C1 segment of cervical spinal cord (tissue), 14 donors: ENCODE results near the gene ENAH.

ENCODE experiments used
- DNase-seq, 14 donors: peaks; one replicate each; lab custom pipeline; 2025; lab: John Stamatoyannopoulos, UW

The ENAH gene

GRCh38 chr1:225460021-225460736 lies 192.7 kb downstream of the ENAH start:
- no peak for DNase-seq

- no peak for DNase-seq
Measured at GRCh38 chr1:225458222-225458631, 194.7 kb downstream of the ENAH start.

GRCh38 chr1:225454733-225455132 lies 198.2 kb downstream of the ENAH start:
- DNase-seq, result peak in 2 of 14 donors; percentile 39 to 53

- DNase-seq, result no peak
Measured at GRCh38 chr1:225453797-225454648, 198.9 kb downstream of the ENAH start.

GRCh38 chr1:225451840-225452515 lies 200.9 kb downstream of the ENAH start:
- no peak for DNase-seq

GRCh38 chr1:225451340-225451739 lies 201.6 kb downstream of the ENAH start:
- no peak for DNase-seq

GRCh38 chr1:225450491-225451191 lies 202.3 kb downstream of the ENAH start:
- no peak for DNase-seq

- no peak for DNase-seq
Measured at GRCh38 chr1:225449774-225450173, 203.1 kb downstream of the ENAH start.

- no peak for DNase-seq
Measured at GRCh38 chr1:225449261-225449660, 203.7 kb downstream of the ENAH start.

GRCh38 chr1:225448146-225448805 lies 204.6 kb downstream of the ENAH start:
- DNase-seq, result peak in 8 of 14 donors; percentile 41 to 67 (median 51)

- DNase-seq, result peak in 11 of 14 donors; percentile 7 to 80 (median 60)
Measured at GRCh38 chr1:225447650-225448089, 205.3 kb downstream of the ENAH start.

GRCh38 chr1:225446981-225447615 lies 205.8 kb downstream of the ENAH start:
- peak in 2 of 14 donors; percentile 50 to 51 for DNase-seq

GRCh38 chr1:225446595-225446960 lies 206.3 kb downstream of the ENAH start:
- peak in 2 of 14 donors; percentile 21 to 51 for DNase-seq

GRCh38 chr1:225445639-225446594 lies 207.0 kb downstream of the ENAH start:
- peak in 1 of 14 donors; percentile 23 for DNase-seq

- no peak for DNase-seq
Measured at GRCh38 chr1:225442123-225442505, 210.8 kb downstream of the ENAH start.

GRCh38 chr1:225441314-225442122 lies 211.4 kb downstream of the ENAH start:
- DNase-seq, result no peak

- DNase-seq, result no peak
Measured at GRCh38 chr1:225440380-225441221, 212.3 kb downstream of the ENAH start.
